Endothelial cell of umbilical vein (primary cell): ENCODE results near the gene ZFAND6. TPM values are rescaled to one million over a fixed set of nuclear protein-coding genes. Genes with fewer than 3 reads are reported as not detected.

Experiments
- BruUV-seq: library from RNA; stranded (reverse); fragments of 400-500 nt; replicated peaks from 2 replicates; lab custom pipeline; 2021; lab: Mats Ljungman, UMichigan
- CTCF ChIA-PET: fragments of 300-600, 350-600 bp; sonication (Branson Sonifier 250); formaldehyde crosslinking; loops from one replicate; lab custom pipeline; 2021; ENCODE audit warnings: antibody characterized with exemption, inconsistent platforms; lab: Charles Lee
- POLR2A ChIA-PET: fragments of 300-600, 350-600 bp; sonication (Branson Sonifier 250); formaldehyde crosslinking; loops from one replicate; lab custom pipeline; 2021; ENCODE audit warnings: antibody characterized with exemption, inconsistent platforms; lab: Charles Lee
- DNase-seq: peaks from one replicate; pipeline ENCODE4 v3.0.0-alpha.2; 2011; ENCODE audit warnings: low read depth, low spot score
- FAIRE-seq: peaks from 2 replicates; lab custom pipeline; 2011; peaks lifted over from hg19 to GRCh38; lab: Jason Lieb, UNC
- H2AFZ ChIP-seq: 2 replicates; pipeline ENCODE4 v1.6.0; 2012; ENCODE audit warnings: low read depth, low read length, control low read depth, inconsistent platforms
- H3K27ac ChIP-seq: 2 replicates; pipeline ENCODE4 v1.5.1; 2011; ENCODE audit warnings: low read depth, mild to moderate bottlenecking, control low read depth, low read length, moderate library complexity; ENCODE audit not compliant: insufficient read depth
- H3K27me3 ChIP-seq, 2 experiments: 2 replicates each; pipeline versions ENCODE4 v1.6.0 to v1.6.1; 2011; ENCODE audit warnings: low read length in 2 of 2, mixed read lengths in 1 of 2; ENCODE audit not compliant: control insufficient read depth in 2 of 2, insufficient read depth in 2 of 2
- H3K36me3 ChIP-seq, 2 experiments: 2 replicates in 1 of 2; 3 replicates in 1 of 2; pipeline ENCODE4 v1.5.1; 2011; ENCODE audit warnings: low read length in 2 of 2, mild to moderate bottlenecking in 1 of 2, moderate library complexity in 1 of 2; ENCODE audit not compliant: control insufficient read depth in 2 of 2, insufficient read depth in 2 of 2; ENCODE audit errors: extremely low read depth in 1 of 2
- H3K4me1 ChIP-seq: 3 replicates; pipeline ENCODE4 v1.5.1; 2011; ENCODE audit warnings: mild to moderate bottlenecking, low read length; ENCODE audit not compliant: control insufficient read depth, insufficient read depth; ENCODE audit errors: extremely low read depth
- H3K4me2 ChIP-seq: 2 replicates; pipeline ENCODE4 v1.6.1; 2011; ENCODE audit warnings: low read length, control low read depth, mixed read lengths; ENCODE audit not compliant: insufficient read depth
- H3K4me3 ChIP-seq, 3 experiments: fragments of 200-600 bp in 1 of 3; sonication (generic), shearing (Covaris generic) in 1 of 3; replicated peaks in 1 of 3; 2 replicates each; pipeline ENCODE4 v1.5.1; 2011 to 2016; ENCODE audit warnings: control low read depth in 3 of 3, low read length in 3 of 3, mild to moderate bottlenecking in 2 of 3, inconsistent platforms in 1 of 3, low read depth in 1 of 3, moderate library complexity in 1 of 3; ENCODE audit not compliant: insufficient read depth in 1 of 3
- H3K79me2 ChIP-seq: 2 replicates; pipeline ENCODE4 v1.6.0; 2012; ENCODE audit warnings: low read length, inconsistent platforms; ENCODE audit not compliant: control insufficient read depth, insufficient read depth
- H3K9ac ChIP-seq: replicated peaks from 2 replicates; pipeline ENCODE3; 2011; ENCODE audit warnings: low read length, control low read depth; ENCODE audit not compliant: insufficient read depth; ENCODE audit errors: extremely low read depth
- H3K9me1 ChIP-seq: replicated peaks from 3 replicates; pipeline ENCODE4 v1.6.0; 2011; ENCODE audit warnings: mild to moderate bottlenecking, low read length; ENCODE audit not compliant: control insufficient read depth, insufficient read depth; ENCODE audit errors: extremely low read depth
- H3K9me3 ChIP-seq: replicated peaks from 2 replicates; pipeline ENCODE4 v1.5.1; 2012; ENCODE audit warnings: low read length, inconsistent platforms; ENCODE audit not compliant: control insufficient read depth, insufficient read depth
- H4K20me1 ChIP-seq: replicated peaks from 2 replicates; pipeline ENCODE3; 2011; ENCODE audit warnings: mild to moderate bottlenecking, low read length; ENCODE audit not compliant: control insufficient read depth, insufficient read depth; ENCODE audit errors: extremely low read depth
- CTCF ChIP-seq, 2 donors: IDR thresholded peaks; 1 replicate in 1 of 2; 2 replicates in 1 of 2; pipeline ENCODE4 v1.5.1; 2011; ENCODE audit warnings: low read length in 2 of 2, mild to moderate bottlenecking in 2 of 2, moderate library complexity in 2 of 2, control low read depth in 1 of 2, inconsistent platforms in 1 of 2, low read depth in 1 of 2; ENCODE audit not compliant: insufficient read depth in 1 of 2; ENCODE audit errors: extremely low read depth in 1 of 2
- EZH2 ChIP-seq: IDR thresholded peaks from 2 replicates; pipeline ENCODE4 v1.6.1; 2012; ENCODE audit warnings: borderline replicate concordance, low read depth, mild to moderate bottlenecking, moderate library complexity, low read length, inconsistent platforms; ENCODE audit not compliant: severe bottlenecking
- FOS ChIP-seq: IDR thresholded peaks from 2 replicates; pipeline ENCODE4 v1.6.1; 2011; ENCODE audit warnings: mild to moderate bottlenecking, low read length, moderate library complexity, borderline replicate concordance; ENCODE audit not compliant: insufficient read depth
- GATA2 ChIP-seq: IDR thresholded peaks from 2 replicates; pipeline ENCODE4 v1.7.0; 2011; ENCODE audit warnings: low read depth, mild to moderate bottlenecking, moderate library complexity, mixed read lengths, low read length; ENCODE audit not compliant: insufficient read length, insufficient read depth
- JUN ChIP-seq: IDR thresholded peaks from 2 replicates; pipeline ENCODE4 v1.6.1; 2011; ENCODE audit warnings: borderline replicate concordance, low read depth; ENCODE audit not compliant: insufficient read length, insufficient read depth
- MAX ChIP-seq: IDR thresholded peaks from 2 replicates; pipeline ENCODE4 v1.6.1; 2011; ENCODE audit not compliant: insufficient read depth, insufficient read length
- MYC ChIP-seq: IDR thresholded peaks from one replicate; pipeline ENCODE4 v1.6.1; 2011; ENCODE audit warnings: mild to moderate bottlenecking, low read depth, low read length
- POLR2A ChIP-seq: IDR thresholded peaks from 2 replicates; pipeline ENCODE4 v1.6.1; 2012; ENCODE audit warnings: low read depth, mild to moderate bottlenecking, control low read depth, low read length
- POLR2AphosphoS5 ChIP-seq: IDR thresholded peaks from 2 replicates; pipeline ENCODE4 v1.6.1; 2012; ENCODE audit warnings: low read depth, mild to moderate bottlenecking, control low read depth, low read length, moderate library complexity; ENCODE audit not compliant: insufficient read depth
- dilution Hi-C: fragments of 300-500 bp; cut with MboI; formaldehyde crosslinking; loops from one replicate; pipeline ENCODE4 v1.15.0; 2019; ENCODE audit warnings: low sequenced_read_pairs; ENCODE audit not compliant: extremely low pct_ligation_motif_present
- intact Hi-C: fragments of 100-400 bp; cut with micrococcal nuclease; formaldehyde crosslinking; loops from one replicate; pipeline ENCODE4 v1.10.0; 2022
- polyA plus RNA-seq, 4 experiments: library from polyadenylated mRNA; depleted of rRNA in 3 of 4; stranded (reverse) in 3 of 4; unstranded in 1 of 4; fragments of >200 nt; gene quantifications; 2 replicates each; pipeline versions ENCODE4 v1.2.1 to v1.2.3, GENCODE V29; 2011 to 2012; ENCODE audit warnings: missing spikeins in 1 of 4
- total RNA-seq: library from RNA; stranded (reverse); gene quantifications from 2 replicates; pipeline ENCODE4 v1.2.3, GENCODE V29; 2021

ZFAND6 gene
- total and polyA plus RNA-seq, 2 donors (not counting 3 experiments of a cell fraction or from before 2014, with no cell fraction given): 50.3 to 97.9 TPM

DNA sequence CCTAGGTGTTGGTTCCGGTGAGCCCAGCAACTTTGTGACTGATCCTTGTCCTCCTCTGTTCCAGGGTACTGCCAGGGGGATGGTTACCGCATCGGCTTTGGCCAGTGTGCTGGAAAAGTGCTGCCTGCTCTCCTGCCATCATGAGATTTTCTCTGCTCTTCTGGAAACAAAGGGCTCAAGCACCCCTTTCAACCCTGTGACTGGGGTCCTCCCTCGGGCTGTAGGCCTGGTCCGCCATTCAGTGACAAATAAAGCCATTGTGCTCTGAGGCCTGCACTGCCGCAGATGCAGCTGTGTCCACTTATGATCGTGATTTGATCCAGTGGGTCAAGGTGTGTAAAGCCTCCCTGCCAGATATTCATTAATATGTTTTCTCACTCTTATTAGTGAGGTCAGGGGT is 126.6 kb downstream of the ZFAND6 start:
- intact Hi-C loops (no loop called here), dilution Hi-C loops (no loop called here)
- FAIRE-seq: no peak
- Histone ChIP-seq H3K27me3 (no peaks in the 10 kb centered on the region), H3K9me1 (no peaks in the 10 kb centered on the region), H4K20me1 (no peaks in the 10 kb centered on the region), H2AFZ (no peak overlapping the region), H3K79me2 (no peaks in the 10 kb centered on the region), H3K4me1 (peaks cover 19% of the 10 kb centered on the region), H3K36me3 (no peaks in the 10 kb centered on the region), H3K9me3 (no peaks in the 10 kb centered on the region), H3K27ac (no peak overlapping the region), H3K4me3 (no peak overlapping the region), H3K9ac (no peak overlapping the region), H3K4me2 (no peak overlapping the region)
- DNase-seq: no peak
- TF ChIP-seq JUN (no peak), POLR2A (no peak)
- POLR2A ChIA-PET: interaction anchor here (1.0 kb wide), 1 partner anchor 34 kb away, joined by 6 read pairs; no protein-coding TSS in a partner anchor
- CTCF ChIA-PET: interaction anchor here (1.3 kb wide), 1 partner anchor 10 kb away, joined by 3 read pairs; no protein-coding TSS in a partner anchor
- no TSS peak for BruUV-seq

- no peak for FAIRE-seq
- dilution Hi-C loops: no loop called here
- POLR2A ChIA-PET: interaction anchor here (1.0 kb wide), 1 partner anchor 35 kb away, joined by 6 read pairs; no protein-coding TSS in a partner anchor
Measured at GRCh38 chr15:80186597-80186996, 127.1 kb downstream of the ZFAND6 start.

More at GRCh38 chr15:80186597-80186996, 127.1 kb downstream of the ZFAND6 start:
- BruUV-seq: no TSS peak
- CTCF ChIA-PET: interaction anchor here (1.3 kb wide), 1 partner anchor 10 kb away, joined by 3 read pairs; no protein-coding TSS in a partner anchor
- Histone ChIP-seq H3K9me1 (no peaks in the 10 kb centered on the region), H3K27ac (no peak overlapping the region), H3K79me2 (no peaks in the 10 kb centered on the region), H3K27me3 (no peaks in the 10 kb centered on the region), H3K9me3 (no peaks in the 10 kb centered on the region), H4K20me1 (no peaks in the 10 kb centered on the region), H3K4me2 (no peak overlapping the region), H3K36me3 (no peaks in the 10 kb centered on the region), H3K4me1 (peaks cover 19% of the 10 kb centered on the region), H3K9ac (no peak overlapping the region), H2AFZ (no peak overlapping the region), H3K4me3 (no peak overlapping the region)
- TF ChIP-seq POLR2AphosphoS5 (no peak), GATA2 (no peak), JUN (no peak), MAX (no peak), POLR2A (no peak), FOS (no peak), CTCF (IDR thresholded peaks at IDR 0.05; ENCODE audit: extremely low read depth in 1 of 2, insufficient read depth in 1 of 2, low read depth in 1 of 2, low read length in 2 of 2) (no peak), MYC (no peak), EZH2 (no peak)
- intact Hi-C loops: no loop called here
- DNase-seq: no peak
